Bone marrow (tissue), 2 donors: Measurements from ENCODE around the gene NSMCE4A.
A peak's percentile ranks its signal among the peaks of the same experiment; 100 is the strongest.
"Not testable (repeated sequence)": the region's sequence is repeated elsewhere in the genome, so short reads cannot be mapped to it uniquely, and the experiment has no call there.

ENCODE experiments used
- DNase-seq, 2 donors: peaks; one replicate each; lab custom pipeline; 2025; lab: John Stamatoyannopoulos, UW

Gene NSMCE4A

GRCh38 chr10:121935702-121936101 is 39.3 kb downstream of the NSMCE4A start:
- no peak for DNase-seq

GRCh38 chr10:121930268-121931085 is 44.5 kb downstream of the NSMCE4A start:
- DNase-seq, result not testable (repeated sequence)

GRCh38 chr10:121929585-121930267 is 45.3 kb downstream of the NSMCE4A start:
- DNase-seq, result not testable (repeated sequence)

- no peak for DNase-seq
Observed at GRCh38 chr10:121928528-121928884, 46.5 kb downstream of the NSMCE4A start.

- peak; percentile 66 to 79 for DNase-seq
Observed at GRCh38 chr10:121927841-121928527, 47.0 kb downstream of the NSMCE4A start, which contains the start of gene ATE1. Gene ATE1, minus strand, starts transcription at chr10:121928031. Its CDS starts 82 bp downstream, at chr10:121927949.

GRCh38 chr10:121927318-121927840 is 47.6 kb downstream of the NSMCE4A start:
- peak in 1 of 2 donors; percentile 57 for DNase-seq

GRCh38 chr10:121926671-121927317 is 48.2 kb downstream of the NSMCE4A start:
- peak in 1 of 2 donors; percentile 6 for DNase-seq

- no peak for DNase-seq
Observed at GRCh38 chr10:121926157-121926556, 48.9 kb downstream of the NSMCE4A start.

- no peak for DNase-seq
Observed at GRCh38 chr10:121921238-121921931, 53.6 kb downstream of the NSMCE4A start.

GRCh38 chr10:121919666-121920065 is 55.4 kb downstream of the NSMCE4A start:
- no peak for DNase-seq

- not testable (repeated sequence) for DNase-seq
Observed at GRCh38 chr10:121918800-121919199, 56.2 kb downstream of the NSMCE4A start.

GRCh38 chr10:121914661-121915060 is 60.4 kb downstream of the NSMCE4A start:
- DNase-seq, result no peak

- DNase-seq, result no peak
Observed at GRCh38 chr10:121911421-121911697, 63.7 kb downstream of the NSMCE4A start.

- no peak for DNase-seq
Observed at GRCh38 chr10:121910673-121911420, 64.2 kb downstream of the NSMCE4A start.
